Stimulated activated CD4-positive, alpha-beta T cell treated with anti-CD3 and anti-CD28 coated beads, Interleukin-4, amount 100 ng/mL, for 48 hours (primary cell): ENCODE data around the gene GPD2.

Experiments
- DNase-seq, 2 donors: peaks; one replicate each; pipeline ENCODE4 v3.0.0-alpha.2; 2020; ENCODE audit warnings: low read depth in 2 of 2

The GPD2 gene

DNA sequence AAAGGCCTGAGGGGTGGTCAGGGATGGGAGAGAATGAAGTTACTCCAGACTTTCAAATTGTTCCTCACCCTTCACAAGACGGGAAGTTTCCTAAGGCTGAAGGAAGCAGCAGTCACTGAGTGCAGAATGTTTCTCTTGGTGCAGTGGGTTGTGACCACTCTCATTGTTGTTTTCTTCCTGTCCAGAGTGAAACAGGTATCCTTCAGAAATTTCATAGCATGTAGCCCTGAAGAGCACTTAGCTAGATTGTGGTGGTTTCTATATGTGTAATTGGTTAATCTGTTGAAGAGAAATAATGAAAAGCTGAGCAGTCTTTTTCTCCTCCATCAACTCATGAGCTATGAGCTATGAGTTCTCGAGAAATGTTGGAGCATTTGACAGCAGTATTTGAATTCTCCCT is 96.8 kb downstream of the GPD2 start:
- DNase-seq = no peak

DNA sequence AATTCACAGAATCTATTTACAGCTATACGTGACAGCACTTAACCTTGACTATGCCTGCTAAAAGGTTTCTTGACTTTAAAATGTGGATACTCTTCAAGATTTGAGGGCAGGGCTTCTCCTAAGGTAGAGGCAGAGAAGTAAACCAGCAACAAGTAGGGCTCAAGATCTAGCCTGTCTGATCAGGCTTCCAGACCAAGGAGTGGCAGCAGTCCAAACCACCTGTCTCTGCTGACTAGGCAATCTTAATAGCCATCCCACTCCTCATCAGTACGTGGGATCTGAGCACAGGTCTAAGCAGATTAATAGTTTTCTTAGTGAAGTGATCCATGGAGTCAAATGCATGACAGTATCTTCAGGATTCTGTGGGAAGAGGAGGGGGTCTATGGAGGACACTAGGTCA is 100.4 kb downstream of the GPD2 start:
- DNase-seq = no peak

DNA sequence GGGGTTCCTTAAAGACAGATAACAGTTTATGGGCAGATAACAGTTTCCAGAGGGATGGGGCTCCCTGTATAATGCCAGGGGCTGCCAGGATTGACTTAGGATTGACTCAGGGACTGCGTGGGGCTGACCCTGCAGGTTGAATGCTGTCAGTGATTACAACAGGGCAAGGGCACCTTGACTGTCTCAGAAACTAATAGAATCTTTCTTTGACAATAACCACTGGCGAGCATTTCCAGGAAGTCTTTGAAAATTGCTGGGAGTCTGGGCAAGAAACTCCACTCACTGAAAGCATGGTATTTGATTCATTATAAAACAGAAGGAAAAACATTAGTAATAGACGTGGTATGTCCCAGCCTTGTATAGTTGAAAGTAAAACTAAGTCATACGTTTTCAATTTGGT is 101.0 kb downstream of the GPD2 start:
- DNase-seq = no peak

DNA sequence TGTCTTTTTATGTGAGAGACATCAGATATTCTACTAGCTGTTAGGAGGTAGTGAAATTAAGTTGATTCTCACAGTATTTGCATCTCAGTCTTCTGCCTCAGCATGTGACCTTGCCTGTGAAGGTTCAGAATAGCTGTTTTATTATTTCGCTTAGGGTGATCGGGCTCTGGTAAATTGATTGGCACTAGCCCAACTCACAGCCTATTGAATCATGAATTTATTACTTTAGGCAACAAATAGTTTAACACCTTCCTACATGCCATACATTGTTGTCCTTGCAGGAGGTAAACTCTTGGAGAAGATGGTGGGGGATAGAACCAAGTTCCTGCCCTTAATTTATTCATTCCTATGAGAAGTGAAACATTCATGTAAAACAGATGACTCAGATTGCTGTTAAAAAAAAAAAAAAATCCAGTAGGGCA is 101.9 kb downstream of the GPD2 start:
- DNase-seq = no peak

DNA sequence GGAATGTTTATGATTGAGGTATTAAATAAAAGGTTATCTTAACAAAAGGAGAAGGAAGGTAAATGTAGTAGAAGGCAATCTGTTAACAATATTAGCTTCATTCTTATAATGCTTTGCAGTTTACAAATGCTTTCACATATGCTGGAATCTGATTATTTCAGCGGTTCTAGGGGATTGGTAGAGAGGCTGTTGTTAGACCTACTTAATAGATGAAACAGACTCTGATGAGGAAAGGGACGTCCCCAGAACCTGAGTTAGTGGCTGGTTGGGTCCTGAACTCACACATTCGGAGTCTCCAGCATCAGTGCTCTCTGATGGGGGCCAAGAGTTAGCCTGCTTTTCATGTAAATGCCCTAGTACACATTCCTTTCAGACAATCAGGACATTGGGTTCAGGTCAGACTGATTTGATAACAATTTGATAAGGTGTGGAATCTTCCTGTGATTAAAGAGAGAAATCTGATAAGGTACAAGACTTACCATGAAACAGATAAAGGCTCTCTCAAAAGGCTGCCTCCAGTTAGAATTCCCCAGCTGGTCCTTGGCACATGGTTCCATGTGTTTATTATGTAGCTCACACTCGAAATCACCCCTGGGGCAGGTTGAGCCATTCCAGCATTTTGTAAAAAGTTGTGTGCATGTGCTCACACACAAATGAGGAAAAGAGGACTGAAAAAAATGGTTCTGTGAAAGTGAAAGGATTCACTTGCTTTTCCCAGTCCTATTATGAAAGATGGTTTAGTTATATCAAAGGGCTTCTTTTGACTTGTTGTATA is 103.1 kb downstream of the GPD2 start:
- no peak for DNase-seq

DNA sequence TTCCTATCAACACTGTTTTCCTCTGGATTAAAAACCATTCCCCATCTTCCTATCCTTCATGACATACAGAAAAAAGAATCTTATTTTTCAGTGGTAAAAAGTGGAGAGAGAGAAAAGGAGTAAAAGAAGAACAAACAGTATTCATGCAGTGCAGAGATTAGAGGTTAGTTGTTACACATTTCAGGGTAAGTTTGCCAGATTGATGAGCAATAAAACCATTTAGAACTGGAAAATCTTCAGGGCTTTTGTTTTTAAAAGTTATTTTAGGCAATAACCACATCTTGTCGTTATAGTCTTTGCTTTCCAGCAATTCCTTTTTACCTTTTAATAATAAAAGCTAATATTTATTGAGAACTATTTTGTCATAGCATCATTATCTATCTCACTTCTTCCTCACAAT is 104.5 kb downstream of the GPD2 start:
- DNase-seq = no peak

DNA sequence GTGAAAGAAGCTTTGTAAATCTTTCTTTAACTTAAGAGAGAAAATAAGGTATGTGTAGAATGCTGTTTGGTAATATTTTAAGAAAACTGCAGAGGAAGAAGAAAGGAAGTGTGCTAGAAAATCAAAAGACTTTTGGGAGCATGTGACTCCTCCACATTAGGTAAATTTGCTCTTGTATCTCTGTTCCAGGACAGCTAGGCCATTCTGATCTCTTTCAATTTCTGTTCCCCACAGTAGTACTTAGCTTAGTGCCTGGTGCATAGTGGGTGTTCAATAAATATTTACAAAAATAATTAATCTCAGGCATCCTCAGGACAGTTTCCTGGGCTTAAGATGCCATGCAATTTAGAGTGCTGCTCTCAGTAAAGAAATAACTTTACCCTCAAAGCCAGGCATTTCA is 105.0 kb downstream of the GPD2 start:
- no peak for DNase-seq

DNA sequence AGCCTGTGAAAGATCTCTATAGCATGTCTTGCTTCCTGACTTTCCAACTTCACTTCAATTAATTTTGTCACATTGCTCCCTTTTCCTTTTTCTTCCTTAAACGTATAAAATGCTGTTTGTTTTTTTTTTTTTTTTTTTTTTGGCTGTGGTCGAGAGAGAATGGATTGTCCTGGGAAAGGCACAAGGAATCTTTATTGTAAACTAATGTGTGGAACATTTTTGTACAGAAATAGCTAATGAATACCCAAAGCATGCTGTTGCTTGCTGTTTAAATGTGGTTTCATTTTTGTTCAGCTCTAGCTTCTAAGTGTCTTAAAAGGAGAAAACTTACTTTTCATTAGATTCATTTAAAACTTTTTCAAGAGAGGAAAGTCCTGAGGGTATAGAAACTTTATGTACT is 105.5 kb downstream of the GPD2 start:
- no peak for DNase-seq

DNA sequence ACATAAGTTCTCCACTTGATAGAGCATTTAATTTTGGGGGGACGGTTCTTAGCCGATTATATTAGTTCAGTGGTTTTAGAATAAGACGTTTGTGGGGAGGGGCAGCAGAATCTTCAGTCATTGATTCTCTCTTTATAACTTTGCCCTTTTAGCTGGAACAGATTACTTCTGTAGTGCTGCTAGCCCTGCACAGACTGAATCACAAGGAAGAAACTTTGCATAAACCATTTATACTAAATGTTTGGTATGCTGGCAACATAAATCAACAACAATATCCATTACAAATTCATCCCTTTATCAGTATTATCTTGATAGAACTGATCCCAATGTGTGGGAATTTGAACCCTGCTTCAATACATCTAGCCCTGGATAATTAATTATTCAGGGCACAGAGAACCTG is 112.2 kb downstream of the GPD2 start:
- DNase-seq = no peak

DNA sequence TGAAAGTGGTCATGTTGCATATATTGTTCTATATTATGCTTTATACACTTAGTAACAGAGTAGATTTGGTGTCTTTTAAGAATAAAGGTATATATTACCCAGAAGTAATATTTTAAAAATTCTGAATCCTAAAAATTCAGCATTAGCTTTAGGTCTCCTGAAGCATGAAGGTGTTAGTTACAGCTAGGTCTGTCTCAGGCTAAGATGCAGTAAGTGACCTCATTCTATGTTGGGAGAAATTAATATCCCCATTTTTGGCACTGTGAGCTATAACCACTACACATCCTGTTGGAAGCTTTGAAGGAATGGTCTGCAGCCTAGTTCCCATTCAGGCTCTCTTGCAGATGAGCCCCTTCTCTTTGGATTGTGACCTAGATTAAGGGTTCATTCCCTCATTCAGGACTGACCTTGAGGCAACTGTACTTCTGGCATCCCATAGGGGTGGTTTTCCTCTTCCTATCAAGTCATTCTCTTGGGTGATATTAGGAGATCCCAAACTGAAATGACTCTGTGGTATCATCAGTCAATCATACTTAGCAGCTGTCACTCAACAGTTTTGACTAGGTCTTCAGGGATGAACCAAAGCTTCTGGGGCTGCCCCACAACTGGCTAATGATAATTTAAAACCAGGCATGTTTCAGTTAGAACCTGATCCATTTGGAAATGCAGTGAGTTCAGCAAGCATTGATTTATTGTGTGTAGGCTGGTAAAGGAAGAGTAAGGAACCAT is 117.7 kb downstream of the GPD2 start:
- DNase-seq = no peak

DNA sequence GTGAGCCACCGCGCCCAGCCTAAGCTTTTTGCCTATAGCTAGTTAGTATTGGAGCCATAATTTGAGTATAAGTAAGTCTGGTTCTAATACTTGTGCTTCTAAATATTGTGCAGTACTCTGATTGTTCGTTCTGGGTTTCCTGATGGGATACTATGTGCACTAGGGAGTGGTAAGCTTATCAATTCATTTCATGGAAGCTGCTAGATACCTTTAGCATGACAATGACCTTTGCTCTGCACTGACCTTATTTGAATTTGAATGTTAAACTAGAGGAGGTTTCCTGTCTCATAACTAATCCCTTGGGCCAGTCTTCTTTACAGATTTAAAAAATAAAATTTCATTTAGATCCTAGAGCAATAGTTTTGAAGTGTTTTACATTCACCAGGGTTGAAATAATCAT is 125.1 kb downstream of the GPD2 start:
- no peak for DNase-seq

DNA sequence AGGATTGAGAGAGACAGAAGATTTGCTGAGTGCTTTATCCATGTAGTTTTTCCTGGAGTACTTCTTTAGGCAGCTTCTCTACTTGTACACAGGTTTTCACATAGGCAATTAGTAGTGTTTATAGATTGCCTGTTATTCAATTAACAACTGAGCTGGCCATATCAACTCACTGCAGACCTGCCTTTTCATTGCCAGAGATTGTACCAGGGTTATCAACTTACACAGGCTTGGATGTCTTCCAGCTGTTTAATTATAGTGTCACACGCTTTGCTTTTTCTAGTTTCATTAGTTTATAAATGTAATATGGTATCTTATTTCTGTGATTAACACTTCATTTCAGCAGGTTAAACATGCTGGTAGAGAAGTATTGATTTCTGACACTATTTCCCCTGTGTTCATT is 125.9 kb downstream of the GPD2 start:
- no peak for DNase-seq

DNA sequence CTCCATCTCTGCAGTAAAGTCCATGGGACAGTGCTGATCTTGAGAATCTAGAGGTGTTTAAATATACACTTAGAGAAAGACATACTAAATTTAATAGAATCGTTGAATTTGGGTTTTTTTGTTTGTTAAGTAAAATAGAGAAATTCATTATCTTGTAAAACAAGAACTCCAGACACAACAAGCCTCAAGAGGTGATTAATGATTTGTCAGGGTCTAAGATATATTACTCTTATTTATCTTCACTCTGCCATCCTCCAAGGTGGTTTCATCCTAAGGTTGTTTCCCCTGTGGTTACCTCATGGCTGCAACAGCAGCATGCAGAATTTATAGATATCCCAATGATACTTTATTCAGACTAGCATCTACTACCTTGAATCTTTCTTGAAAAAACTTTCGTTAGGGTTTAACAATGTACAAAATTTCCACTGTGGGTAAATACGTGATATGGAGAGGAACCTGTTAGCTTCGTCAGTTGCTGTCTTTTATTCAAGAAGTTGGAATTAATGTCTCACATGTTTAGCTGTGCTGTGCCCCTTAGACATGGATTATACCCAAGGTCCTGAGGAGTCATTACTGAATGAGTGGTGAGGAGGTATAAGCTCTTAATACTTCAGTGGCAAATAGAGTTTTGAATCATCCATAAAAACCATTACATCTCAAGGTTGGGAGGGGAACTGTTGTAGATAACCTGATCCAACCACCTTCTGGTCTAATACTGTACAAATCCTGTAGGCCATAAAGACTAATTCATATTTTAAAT is 128.0 kb downstream of the GPD2 start:
- DNase-seq = no peak

DNA sequence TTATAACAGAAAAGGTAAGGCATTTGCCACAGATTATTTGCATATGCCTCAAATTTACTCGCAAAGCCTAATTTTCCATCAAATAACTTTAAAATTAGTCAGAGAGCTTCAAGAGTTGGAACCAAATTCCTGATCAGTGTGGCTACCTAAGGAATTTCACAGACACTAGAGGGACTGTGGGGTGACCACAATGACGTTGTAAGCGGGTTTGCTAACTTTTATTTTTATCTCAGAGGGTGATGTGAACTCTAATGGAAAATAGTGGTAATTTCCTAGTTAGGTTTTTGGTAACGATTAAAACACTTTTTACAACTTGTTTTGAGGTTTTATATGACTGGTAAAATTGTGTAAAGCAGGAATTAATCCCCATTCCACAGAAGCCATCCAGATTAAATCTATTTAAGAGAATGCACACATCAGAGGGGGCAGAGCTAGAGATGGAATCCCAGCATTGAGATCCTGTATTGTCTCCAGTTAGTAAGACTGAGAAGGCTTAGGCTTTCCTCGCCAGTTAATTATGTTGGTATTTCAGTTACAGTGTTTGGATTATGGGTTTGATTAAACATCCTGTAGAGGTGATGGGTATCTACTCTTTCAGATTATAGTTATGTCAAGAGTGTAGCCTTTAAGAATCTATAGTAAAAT is 129.0 kb downstream of the GPD2 start:
- DNase-seq = no peak

DNA sequence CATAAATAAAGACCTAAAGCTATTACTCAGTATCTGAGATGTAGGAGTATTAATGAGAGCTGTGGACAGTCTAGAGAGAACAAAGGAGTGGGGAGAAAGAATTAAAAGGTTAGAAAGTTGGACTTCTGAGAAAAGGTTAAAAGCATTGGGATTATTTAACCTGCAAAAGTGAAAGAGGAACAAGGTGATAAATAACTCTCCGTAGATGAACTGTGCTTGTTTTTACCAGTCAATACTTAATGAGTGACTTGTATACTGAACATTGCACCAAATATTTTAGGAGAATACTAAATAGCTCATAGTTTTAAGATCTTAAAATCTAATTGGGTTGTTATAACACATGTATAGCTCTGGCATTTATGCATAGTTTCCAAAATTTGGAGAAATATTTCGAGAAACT is 137.5 kb downstream of the GPD2 start:
- no peak for DNase-seq

DNA sequence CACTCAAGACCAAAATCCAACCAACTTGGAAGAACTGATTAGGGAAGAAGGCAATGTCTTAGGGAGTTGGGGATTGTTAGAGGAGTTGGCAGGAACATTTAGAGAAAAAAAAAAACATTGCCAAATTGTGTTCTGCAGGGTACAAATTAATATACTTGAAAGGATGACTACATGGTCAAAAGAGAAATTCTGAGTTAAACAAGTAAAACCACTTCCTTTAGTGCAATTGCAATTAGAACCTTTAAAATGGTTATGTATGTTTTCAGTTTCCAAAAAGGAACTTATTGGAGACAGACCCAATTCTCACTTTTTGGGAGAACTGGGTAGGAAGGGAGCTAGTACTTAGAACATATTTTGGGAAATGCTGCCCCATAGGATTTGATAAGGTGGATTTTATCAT is 137.9 kb downstream of the GPD2 start:
- no peak for DNase-seq

DNA sequence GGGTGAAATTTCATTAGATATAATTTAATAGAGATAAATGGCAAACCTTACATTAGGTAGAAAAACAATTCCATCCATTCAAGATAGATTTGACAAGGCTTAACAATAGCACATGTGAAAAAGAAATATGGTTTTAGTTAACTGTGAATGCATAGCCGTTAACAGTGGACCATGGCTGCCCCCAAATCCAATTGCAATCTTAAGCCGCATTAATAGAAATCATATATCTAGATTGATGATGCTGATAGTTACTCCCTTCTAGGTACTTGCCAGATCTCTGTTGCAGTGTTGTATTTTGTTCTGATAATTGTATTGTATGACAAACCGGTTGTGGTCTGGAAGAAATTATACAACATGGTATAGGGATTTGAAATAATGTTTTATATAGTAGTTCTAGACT is 139.8 kb downstream of the GPD2 start:
- DNase-seq = no peak

DNA sequence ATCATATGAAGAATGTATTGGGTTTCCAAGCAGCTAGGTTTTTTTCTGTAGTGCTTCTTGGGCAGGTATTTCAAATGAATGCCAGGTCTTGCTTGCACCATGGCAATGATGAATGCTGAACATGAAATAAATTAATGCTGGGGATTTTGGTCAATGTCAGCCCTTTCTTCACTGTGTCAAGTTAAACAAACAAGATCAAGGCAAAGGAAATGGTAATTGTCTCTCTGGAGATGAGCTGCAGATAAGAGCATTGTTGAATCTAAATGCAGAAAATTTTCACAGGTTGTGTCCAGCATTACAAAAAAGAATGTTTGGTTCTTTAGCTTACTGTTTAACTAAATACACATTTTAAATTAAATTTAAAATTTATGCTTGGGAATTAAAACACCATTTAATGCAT is 144.3 kb downstream of the GPD2 start:
- no peak for DNase-seq

DNA sequence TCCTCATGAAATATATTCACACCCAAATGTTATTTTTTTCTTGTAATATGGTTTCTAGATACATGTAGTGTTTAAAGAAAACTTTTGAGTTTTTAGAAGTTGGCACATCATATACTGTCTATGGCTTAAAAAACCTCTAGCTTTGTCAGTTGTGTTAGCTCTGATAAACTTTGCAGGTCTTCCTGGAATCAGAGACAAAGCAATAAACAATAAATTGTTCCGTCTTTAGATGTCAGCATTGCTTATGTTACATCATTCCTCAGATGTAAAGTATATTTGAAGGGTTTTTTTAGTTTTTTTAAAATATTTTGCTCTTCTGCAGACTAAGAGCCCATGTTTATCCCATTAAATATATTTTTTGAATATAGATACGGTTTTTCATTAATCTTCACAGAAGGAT is 145.1 kb downstream of the GPD2 start:
- no peak for DNase-seq

DNA sequence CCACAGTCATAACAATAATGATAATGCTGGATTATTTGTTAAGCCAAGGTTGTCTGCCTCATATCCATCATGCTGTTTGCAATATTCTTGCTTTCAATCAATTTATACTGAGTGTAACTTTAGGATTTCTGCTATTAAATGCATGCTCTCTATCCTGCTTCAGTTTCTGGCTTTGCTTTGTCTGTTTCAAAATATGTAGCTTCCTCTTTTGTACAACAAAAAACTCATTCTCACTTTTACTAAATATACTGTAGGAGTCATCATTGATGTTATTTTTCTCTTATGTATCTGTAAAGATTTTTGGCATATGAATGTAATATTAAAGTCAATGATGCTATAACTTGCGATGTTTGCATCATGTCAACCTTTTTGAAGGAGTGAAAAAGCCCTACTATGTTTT is 149.3 kb downstream of the GPD2 start:
- no peak for DNase-seq

DNA sequence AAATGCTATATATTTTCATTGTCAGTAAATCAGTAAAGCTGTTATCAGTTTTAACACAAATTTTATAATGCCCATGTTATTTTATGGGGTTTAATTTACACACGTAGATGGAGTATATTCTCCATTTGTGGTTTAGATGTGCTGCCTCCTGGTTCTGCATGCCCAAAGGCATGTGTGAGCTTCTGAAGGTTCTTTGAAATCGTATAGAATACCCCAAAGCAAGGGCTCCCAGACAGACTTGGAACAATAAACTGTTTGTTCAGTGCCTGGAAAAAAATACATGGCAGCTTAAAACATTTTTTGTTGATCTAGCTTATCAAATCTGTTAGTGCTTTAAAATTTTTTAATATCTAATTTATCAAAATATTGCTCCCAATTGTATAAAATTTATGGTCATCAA is 150.4 kb downstream of the GPD2 start:
- no peak for DNase-seq

DNA sequence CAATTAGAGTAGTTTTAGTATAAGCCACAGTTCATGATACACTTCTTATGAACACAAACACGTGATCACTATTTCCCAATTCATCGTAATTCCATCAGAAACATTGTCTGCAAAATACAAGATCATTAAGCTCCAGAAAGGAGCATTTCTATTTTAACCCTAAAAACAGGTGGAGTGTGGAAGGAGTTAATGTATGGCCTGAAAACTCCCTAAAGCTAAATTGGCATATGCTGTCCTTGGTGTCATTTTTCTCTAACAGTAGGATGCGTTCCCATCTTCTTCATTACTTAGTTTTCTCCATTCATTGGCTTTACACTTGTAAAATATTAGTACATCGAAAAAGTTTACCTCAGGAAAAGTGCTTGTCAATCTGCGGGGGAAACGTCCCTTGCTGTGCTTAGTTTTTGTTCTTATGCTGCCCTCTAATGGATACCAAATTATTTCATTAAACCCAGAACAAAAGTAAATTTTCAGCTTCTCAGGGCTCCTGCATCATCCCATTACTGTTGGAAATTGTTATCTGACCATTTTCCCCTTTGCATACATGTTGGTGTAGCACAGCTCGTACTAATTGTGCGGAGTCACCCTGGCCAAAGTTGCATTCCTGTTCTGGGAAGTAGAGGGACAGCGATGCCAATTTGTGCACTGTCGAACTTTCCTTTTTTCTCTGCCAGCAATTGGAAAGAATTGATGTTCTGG is 153.4 kb downstream of the GPD2 start:
- DNase-seq = no peak
